ENCODE results near the gene CHIA. TPM values are rescaled to one million over a fixed set of nuclear protein-coding genes. Genes with fewer than 3 reads are reported as not detected.
A peak's percentile ranks its signal among the peaks of the same experiment; 100 is the strongest.

The CHIA gene
- polyA plus RNA-seq, 1 of the 3 experiments (the other 2 are of a cell fraction): not detected

DNA sequence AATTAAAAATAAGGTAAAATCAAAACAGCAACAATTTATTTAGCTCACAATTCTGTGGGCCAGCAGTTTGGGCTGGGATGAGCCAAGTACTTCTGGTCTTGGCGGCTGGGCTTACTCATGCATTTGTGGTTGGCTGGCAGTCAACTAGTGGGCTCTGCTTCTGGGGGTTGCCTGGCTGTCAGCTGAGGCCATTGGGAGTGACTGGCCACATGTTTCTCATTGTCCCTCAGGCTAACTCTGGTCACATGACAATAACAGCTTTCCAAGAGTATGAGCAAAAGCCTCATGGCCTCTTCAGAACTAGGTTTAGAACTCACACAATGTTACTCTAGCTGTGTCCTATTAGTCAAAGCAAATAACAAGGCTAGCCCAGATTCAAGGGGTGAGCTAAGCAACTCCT lies 15.6 kb upstream of the CHIA start (continued):
- no peak for TF ChIP-seq CHD2 (IDR thresholded peaks at IDR 0.05; ENCODE audit: low read length, partially characterized antibody)
- TF ChIP-seq POLR2AphosphoS5 (IDR thresholded peaks at IDR 0.05; ENCODE audit: low read depth, low read length): no peak
- TF ChIP-seq GATA2 (CRISPR knock-in tag; IDR thresholded peaks at IDR 0.05): no peak
- TF ChIP-seq NFIC (IDR thresholded peaks at IDR 0.05; ENCODE audit: borderline replicate concordance): peak; percentile 64
- TF ChIP-seq, protein P1, sequence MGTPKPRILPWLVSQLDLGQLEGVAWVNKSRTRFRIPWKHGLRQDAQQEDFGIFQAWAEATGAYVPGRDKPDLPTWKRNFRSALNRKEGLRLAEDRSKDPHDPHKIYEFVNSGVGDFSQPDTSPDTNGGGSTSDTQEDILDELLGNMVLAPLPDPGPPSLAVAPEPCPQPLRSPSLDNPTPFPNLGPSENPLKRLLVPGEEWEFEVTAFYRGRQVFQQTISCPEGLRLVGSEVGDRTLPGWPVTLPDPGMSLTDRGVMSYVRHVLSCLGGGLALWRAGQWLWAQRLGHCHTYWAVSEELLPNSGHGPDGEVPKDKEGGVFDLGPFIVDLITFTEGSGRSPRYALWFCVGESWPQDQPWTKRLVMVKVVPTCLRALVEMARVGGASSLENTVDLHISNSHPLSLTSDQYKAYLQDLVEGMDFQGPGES (IDR thresholded peaks at IDR 0.05; ENCODE audit: low read depth, low read length): no peak
- no peak for TF ChIP-seq SIN3A (IDR thresholded peaks at IDR 0.05; ENCODE audit: borderline replicate concordance, low read depth, low read length)
- TF ChIP-seq MEF2A (IDR thresholded peaks at IDR 0.05; ENCODE audit: borderline replicate concordance, low read depth): no peak
- TF ChIP-seq MXI1 (IDR thresholded peaks at IDR 0.05; ENCODE audit: low read depth, low read length): no peak
- TF ChIP-seq FOXJ3 (CRISPR knock-in tag; IDR thresholded peaks at IDR 0.05): no peak

DNA sequence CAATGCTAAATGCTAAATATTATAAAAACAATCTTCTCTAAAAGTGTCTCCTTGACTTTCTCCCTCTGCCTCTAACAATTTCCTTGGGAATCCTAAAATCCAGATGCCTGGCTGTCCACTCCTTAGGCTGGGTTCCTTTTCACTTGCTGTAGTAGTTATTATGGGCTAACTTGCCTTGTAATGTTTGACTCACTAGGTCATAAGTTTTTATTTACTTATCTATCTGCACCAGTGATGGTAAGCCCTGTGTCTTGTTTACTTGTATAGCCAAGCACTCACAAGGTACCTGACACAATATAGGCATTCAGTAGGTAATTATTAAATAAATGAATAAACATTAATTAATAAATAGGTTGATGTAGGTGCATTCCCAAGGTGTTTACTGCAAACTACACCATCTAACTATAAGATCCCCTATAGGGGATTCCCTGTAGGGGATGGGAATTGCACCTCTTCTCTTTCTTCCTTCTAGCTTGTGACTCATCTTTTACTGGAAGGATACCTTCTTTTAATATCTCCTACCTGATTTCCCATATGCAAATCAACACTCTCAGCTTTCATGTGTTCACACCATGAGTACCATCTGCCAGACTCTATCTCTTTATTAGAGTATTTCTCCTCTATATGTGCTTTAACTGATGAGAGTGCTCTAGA lies 14.7 kb upstream of the CHIA start:
- no peaks in the 10 kb centered on the region; a peak in 2 of 4 replicates for H3K4me1 ChIP-seq (ENCODE audit: control insufficient read depth in 1 of 2, insufficient read depth in 2 of 2, low read depth in 1 of 2, low read length in 1 of 2)
- H3K9me3 ChIP-seq: 0 out of 2 replicates have a peak, but pooled peaks cover 4% of the 10 kb centered on the region
- no peaks in the 10 kb centered on the region for H3F3A ChIP-seq (replicated peaks; ENCODE audit: insufficient read depth)
- DNase-seq: no peak
- H4K20me1 ChIP-seq (ENCODE audit: insufficient read depth): no peaks in the 10 kb centered on the region
- H3K36me3 ChIP-seq (replicated peaks in 1 of 2; ENCODE audit: control insufficient read depth in 1 of 2, insufficient read depth in 2 of 2, low read length in 1 of 2): no peaks in the 10 kb centered on the region
- no peak overlapping the region for H3K4me2 ChIP-seq
- no peak overlapping the region for H2AFZ ChIP-seq (ENCODE audit: low read depth)
- H3K79me2 ChIP-seq (ENCODE audit: insufficient read depth): no peaks in the 10 kb centered on the region
- H3K27me3 ChIP-seq (ENCODE audit: insufficient read depth): peaks cover 10% of the 10 kb centered on the region; the same call in 1 of the 2 replicates
- H3K9ac ChIP-seq: no peak overlapping the region
- no peak overlapping the region for H3K4me3 ChIP-seq (ENCODE audit: low read depth in 2 of 2, low read length in 1 of 2)
- no peak overlapping the region for H3K27ac ChIP-seq (ENCODE audit: low read depth in 2 of 2, low read length in 1 of 2)
- no peaks in the 10 kb centered on the region for H3K9me2 ChIP-seq
- POLR2A ChIA-PET: no interaction called here
- TF ChIP-seq, protein P1 (IDR thresholded peaks at IDR 0.05; ENCODE audit: low read depth, low read length): no peak
- TF ChIP-seq FOXJ3 (CRISPR knock-in tag; IDR thresholded peaks at IDR 0.05) (no peak), EZH2phosphoT487 (IDR thresholded peaks at IDR 0.05; ENCODE audit: borderline replicate concordance, low read depth) (no peak), JUND (IDR thresholded peaks at IDR 0.05) (no peak), MXI1 (IDR thresholded peaks at IDR 0.05; ENCODE audit: low read depth, low read length) (no peak), SIN3A (IDR thresholded peaks at IDR 0.05; ENCODE audit: borderline replicate concordance, low read depth, low read length) (no peak), GATA2 (CRISPR knock-in tag; IDR thresholded peaks at IDR 0.05) (no peak), GABPA (IDR thresholded peaks at IDR 0.05; ENCODE audit: low read depth) (no peak)
- CTCF ChIA-PET: no interaction called here

DNA sequence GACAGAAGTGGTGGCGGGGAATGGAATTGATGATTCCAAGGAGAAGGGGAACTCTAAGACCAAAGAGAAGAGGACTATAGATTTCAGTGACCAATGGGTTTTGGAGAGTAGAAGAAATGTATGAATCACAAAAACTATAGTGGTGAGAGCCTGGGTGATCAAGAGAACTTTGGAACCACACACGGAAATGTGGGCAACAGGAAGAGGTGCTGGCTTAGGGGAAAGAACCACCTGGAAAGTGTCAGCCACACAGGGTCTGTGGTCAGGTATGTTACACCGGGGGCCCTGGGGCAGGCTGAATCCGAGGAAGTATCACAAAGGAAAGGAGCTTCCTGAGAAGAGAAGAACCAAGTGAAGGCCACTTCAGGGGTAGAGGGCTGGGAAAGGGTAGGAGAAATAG lies 11.5 kb upstream of the CHIA start:
- Histone ChIP-seq H3K9me2 (no peaks in the 10 kb centered on the region), H4K20me1 (ENCODE audit: insufficient read depth) (no peaks in the 10 kb centered on the region), H3K27me3 (ENCODE audit: insufficient read depth) (no peaks in the 10 kb centered on the region; the same call in 1 of the 2 replicates), H3K4me1 (ENCODE audit: control insufficient read depth in 1 of 2, insufficient read depth in 2 of 2, low read depth in 1 of 2, low read length in 1 of 2) (no peaks in the 10 kb centered on the region; a peak in 2 of 4 replicates), H3K4me2 (no peak overlapping the region), H3K79me2 (ENCODE audit: insufficient read depth) (no peaks in the 10 kb centered on the region), H3K4me3 (ENCODE audit: low read depth in 2 of 2, low read length in 1 of 2) (no peak overlapping the region), H3K36me3 (replicated peaks in 1 of 2; ENCODE audit: control insufficient read depth in 1 of 2, insufficient read depth in 2 of 2, low read length in 1 of 2) (no peaks in the 10 kb centered on the region), H3K27ac (ENCODE audit: low read depth in 2 of 2, low read length in 1 of 2) (no peak overlapping the region), H3K9me3 (0 out of 2 replicates have a peak, but pooled peaks cover 4% of the 10 kb centered on the region), H3F3A (replicated peaks; ENCODE audit: insufficient read depth) (no peaks in the 10 kb centered on the region), H3K9ac (no peak overlapping the region), H2AFZ (ENCODE audit: low read depth) (no peak overlapping the region)
- no peak for TF ChIP-seq NRF1 (IDR thresholded peaks at IDR 0.05; ENCODE audit: low read depth, low read length)
- TF ChIP-seq, protein P2, sequence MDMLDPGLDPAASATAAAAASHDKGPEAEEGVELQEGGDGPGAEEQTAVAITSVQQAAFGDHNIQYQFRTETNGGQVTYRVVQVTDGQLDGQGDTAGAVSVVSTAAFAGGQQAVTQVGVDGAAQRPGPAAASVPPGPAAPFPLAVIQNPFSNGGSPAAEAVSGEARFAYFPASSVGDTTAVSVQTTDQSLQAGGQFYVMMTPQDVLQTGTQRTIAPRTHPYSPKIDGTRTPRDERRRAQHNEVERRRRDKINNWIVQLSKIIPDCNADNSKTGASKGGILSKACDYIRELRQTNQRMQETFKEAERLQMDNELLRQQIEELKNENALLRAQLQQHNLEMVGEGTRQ (IDR thresholded peaks at IDR 0.05; ENCODE audit: borderline replicate concordance, low read depth, low read length): no peak
- no peak for TF ChIP-seq CHD2 (IDR thresholded peaks at IDR 0.05; ENCODE audit: low read length, partially characterized antibody)
- no peak for TF ChIP-seq RFX5 (IDR thresholded peaks at IDR 0.05; ENCODE audit: low read length)
- no peak for TF ChIP-seq EZH2phosphoT487 (IDR thresholded peaks at IDR 0.05; ENCODE audit: borderline replicate concordance, low read depth)
- no peak for TF ChIP-seq RXRA (IDR thresholded peaks at IDR 0.05; ENCODE audit: borderline replicate concordance, low read depth)
- no peak for TF ChIP-seq RAD21 (IDR thresholded peaks at IDR 0.05; ENCODE audit: low read length)
- TF ChIP-seq FOXM1 (IDR thresholded peaks at IDR 0.05; ENCODE audit: low read depth): no peak
- no peak for DNase-seq
- ChIA-PET CTCF (interaction anchor here (1.2 kb wide), 1 partner anchor 13 kb away, joined by 3 read pairs; no protein-coding TSS in a partner anchor), POLR2A (no interaction called here)
- 5% methylated on average over 4 of the region's 4 CpGs for WGBS (ENCODE audit: low lambda C conversion rate)

Data from SK-N-SH (cell line).